Coronary artery (tissue), 2 donors: ENCODE measurements around the gene CNPY3.

Experiments
- DNase-seq: peaks from one replicate; pipeline ENCODE4 v3.0.0-alpha.2; 2017; ENCODE audit warnings: low spot score
- H3K27ac ChIP-seq, 2 donors: fragments of 200-600 bp; sonication (generic); one replicate each; pipeline ENCODE4 v1.5.1; 2016 to 2019
- H3K4me3 ChIP-seq: fragments of 200-600 bp; sonication (generic); 2 replicates; pipeline ENCODE4 v1.5.1; 2016; ENCODE audit warnings: mild to moderate bottlenecking, moderate library complexity
- TF ChIP-seq, protein P1 (sequence below): fragments of 200-600 bp; sonication (generic); IDR thresholded peaks from one replicate; pipeline ENCODE4 v1.5.1; 2019; ENCODE audit warnings: antibody characterized with exemption

CNPY3 gene

DNA sequence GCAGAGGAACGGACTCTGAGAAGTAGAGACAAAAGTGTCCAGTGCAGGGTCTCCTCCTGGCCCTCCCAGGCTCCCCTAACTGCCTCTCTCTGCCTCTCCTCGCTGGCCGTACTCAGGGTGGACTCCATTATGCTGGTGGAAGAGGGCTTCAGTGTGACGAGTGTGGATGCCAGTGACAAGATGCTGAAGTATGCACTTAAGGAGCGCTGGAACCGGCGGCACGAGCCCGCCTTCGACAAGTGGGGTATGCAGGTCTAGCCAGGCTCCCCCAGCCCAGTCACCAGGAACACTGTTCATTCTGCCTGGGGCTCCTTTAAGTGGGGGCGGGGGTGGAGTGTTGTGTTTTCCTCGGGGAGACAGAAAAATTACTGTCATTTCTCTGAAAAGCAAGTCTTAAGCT, 32.8 kb downstream of the CNPY3 start:
- Histone ChIP-seq H3K27ac (no peak overlapping the region), H3K4me3 (no peak overlapping the region)
- no peak for DNase-seq
- TF ChIP-seq, protein P1, sequence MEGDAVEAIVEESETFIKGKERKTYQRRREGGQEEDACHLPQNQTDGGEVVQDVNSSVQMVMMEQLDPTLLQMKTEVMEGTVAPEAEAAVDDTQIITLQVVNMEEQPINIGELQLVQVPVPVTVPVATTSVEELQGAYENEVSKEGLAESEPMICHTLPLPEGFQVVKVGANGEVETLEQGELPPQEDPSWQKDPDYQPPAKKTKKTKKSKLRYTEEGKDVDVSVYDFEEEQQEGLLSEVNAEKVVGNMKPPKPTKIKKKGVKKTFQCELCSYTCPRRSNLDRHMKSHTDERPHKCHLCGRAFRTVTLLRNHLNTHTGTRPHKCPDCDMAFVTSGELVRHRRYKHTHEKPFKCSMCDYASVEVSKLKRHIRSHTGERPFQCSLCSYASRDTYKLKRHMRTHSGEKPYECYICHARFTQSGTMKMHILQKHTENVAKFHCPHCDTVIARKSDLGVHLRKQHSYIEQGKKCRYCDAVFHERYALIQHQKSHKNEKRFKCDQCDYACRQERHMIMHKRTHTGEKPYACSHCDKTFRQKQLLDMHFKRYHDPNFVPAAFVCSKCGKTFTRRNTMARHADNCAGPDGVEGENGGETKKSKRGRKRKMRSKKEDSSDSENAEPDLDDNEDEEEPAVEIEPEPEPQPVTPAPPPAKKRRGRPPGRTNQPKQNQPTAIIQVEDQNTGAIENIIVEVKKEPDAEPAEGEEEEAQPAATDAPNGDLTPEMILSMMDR, result no peak

- DNase-seq, result no peak
- no peak overlapping the region for H3K4me3 ChIP-seq
- no peak overlapping the region for H3K27ac ChIP-seq
- TF ChIP-seq, protein P1, result no peak
These were observed 33.4 kb downstream of the CNPY3 start for GRCh38 chr6:42962502-42963178.

GRCh38 chr6:42963179-42963854, 34.0 kb downstream of the CNPY3 start:
- H3K4me3 ChIP-seq, result no peak overlapping the region
- no peak for DNase-seq
- H3K27ac ChIP-seq, result no peak overlapping the region

GRCh38 chr6:42963855-42964605, 34.8 kb downstream of the CNPY3 start:
- TF ChIP-seq, protein P1, result no peak
- no peak for DNase-seq
- Histone ChIP-seq H3K4me3 (no peak overlapping the region), H3K27ac (no peak overlapping the region)

More at GRCh38 chr6:42963179-42963854, 34.0 kb downstream of the CNPY3 start:
- TF ChIP-seq, protein P1, result no peak

DNA sequence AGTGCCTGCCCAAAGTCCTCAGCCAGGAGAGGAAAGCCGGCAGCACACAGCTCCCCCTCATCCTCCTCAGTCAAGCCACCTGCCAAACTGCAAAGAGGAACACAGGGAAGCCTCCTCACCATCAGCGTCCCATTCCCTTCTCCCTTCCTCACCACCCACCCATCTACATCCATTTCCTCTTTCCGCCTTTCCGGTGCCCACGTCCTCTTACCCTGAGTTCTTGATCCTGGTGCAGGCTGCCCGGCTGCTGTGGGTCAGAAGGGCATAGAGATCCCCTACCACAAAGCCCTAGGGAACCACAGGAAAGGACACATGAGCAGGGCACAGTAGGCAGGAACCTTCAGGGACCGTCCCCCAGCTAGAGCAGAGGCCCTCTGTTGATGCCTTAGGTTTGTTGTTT, 37.3 kb downstream of the CNPY3 start:
- no peak for DNase-seq
- TF ChIP-seq, protein P1, result no peak

DNA sequence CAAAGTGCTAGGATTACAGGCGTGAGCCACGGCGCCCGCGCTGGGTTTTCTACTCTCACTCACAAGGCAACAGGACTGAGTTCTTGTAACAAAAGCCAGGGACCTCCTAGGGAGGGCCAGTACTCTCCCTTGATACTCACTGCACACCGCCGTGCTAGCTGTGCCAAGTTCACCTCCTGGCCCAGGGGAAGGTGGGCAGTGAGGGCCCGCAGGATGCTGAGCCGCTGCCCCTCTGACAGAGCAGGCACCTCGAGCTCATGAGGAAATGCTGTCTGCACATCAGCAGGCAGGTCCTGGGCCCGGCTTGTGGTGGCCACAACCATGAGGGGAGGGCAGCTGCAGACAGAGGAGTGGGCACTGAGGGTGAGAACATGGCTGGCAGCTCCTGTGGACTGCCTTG, 37.9 kb downstream of the CNPY3 start:
- TF ChIP-seq, protein P1, result no peak
- H3K4me3 ChIP-seq, result no peak overlapping the region
- H3K27ac ChIP-seq, result no peak overlapping the region
- DNase-seq, result no peak

More for the DNA sequence above, 37.3 kb downstream of the CNPY3 start:
- Histone ChIP-seq H3K27ac (no peak overlapping the region), H3K4me3 (no peak overlapping the region)
